ENCODE results near the gene FGD1. TPM values are rescaled to one million over a fixed set of nuclear protein-coding genes. Genes with fewer than 3 reads are reported as not detected.
A peak's percentile ranks its signal among the peaks of the same experiment; 100 is the strongest.
"Not testable (repeated sequence)": the region's sequence is repeated elsewhere in the genome, so short reads cannot be mapped to it uniquely, and the experiment has no call there.

The FGD1 gene
- total RNA-seq, 4 donors from 2014 or later: 0.98 to 1.1 (median 1.0) TPM

DNA sequence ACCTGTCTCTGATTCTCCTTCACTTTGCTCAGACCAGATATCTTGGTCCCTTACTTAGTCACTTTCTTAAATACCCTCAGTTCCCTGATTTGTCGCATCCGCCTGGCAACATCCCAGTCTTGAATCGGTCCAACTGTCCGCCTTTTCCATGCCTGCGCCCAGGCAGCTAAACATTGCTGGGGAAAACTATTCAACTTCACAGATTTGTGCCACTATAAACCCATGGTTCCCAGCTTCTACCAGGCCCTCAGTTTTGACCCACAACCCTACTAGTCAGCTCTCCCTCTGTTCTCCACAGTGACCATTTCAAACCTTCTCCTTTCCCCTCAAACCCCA, 451 bp upstream of the FGD1 start:
- ATAC-seq: no peak
- Histone ChIP-seq H3K9me3 (no peaks in the 10 kb centered on the region), H3K27me3 (peaks cover 0 to 4% (median 0%) of the 10 kb centered on the region in 3 donors), H3K4me3 (peak overlapping the region; percentile 54 to 71 (median 64)), H3K27ac (peak overlapping the region in 3 of 4 donors; percentile 45 to 68 (median 66)), H3K4me1 (no peaks in the 10 kb centered on the region), H3K36me3 (no peaks in the 10 kb centered on the region)
- no peak for DNase-seq
- intact Hi-C loops (cut with DNase I; ENCODE audit: low total_unique reads) (loop anchor here (2.0 kb wide), 1 partner anchor 32 kb away; no protein-coding TSS in a partner anchor), in situ Hi-C loops (cut with MboI; ENCODE audit: low sequenced_read_pairs in 4 of 4) (no loop called here)
- TF ChIP-seq, protein P1, sequence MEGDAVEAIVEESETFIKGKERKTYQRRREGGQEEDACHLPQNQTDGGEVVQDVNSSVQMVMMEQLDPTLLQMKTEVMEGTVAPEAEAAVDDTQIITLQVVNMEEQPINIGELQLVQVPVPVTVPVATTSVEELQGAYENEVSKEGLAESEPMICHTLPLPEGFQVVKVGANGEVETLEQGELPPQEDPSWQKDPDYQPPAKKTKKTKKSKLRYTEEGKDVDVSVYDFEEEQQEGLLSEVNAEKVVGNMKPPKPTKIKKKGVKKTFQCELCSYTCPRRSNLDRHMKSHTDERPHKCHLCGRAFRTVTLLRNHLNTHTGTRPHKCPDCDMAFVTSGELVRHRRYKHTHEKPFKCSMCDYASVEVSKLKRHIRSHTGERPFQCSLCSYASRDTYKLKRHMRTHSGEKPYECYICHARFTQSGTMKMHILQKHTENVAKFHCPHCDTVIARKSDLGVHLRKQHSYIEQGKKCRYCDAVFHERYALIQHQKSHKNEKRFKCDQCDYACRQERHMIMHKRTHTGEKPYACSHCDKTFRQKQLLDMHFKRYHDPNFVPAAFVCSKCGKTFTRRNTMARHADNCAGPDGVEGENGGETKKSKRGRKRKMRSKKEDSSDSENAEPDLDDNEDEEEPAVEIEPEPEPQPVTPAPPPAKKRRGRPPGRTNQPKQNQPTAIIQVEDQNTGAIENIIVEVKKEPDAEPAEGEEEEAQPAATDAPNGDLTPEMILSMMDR (IDR thresholded peaks at IDR 0.05 in 4 of 5, conservative IDR thresholded peaks at IDR 0.05 in 1 of 5): no peak
- no peak for TF ChIP-seq POLR2A (IDR thresholded peaks at IDR 0.05)

DNA sequence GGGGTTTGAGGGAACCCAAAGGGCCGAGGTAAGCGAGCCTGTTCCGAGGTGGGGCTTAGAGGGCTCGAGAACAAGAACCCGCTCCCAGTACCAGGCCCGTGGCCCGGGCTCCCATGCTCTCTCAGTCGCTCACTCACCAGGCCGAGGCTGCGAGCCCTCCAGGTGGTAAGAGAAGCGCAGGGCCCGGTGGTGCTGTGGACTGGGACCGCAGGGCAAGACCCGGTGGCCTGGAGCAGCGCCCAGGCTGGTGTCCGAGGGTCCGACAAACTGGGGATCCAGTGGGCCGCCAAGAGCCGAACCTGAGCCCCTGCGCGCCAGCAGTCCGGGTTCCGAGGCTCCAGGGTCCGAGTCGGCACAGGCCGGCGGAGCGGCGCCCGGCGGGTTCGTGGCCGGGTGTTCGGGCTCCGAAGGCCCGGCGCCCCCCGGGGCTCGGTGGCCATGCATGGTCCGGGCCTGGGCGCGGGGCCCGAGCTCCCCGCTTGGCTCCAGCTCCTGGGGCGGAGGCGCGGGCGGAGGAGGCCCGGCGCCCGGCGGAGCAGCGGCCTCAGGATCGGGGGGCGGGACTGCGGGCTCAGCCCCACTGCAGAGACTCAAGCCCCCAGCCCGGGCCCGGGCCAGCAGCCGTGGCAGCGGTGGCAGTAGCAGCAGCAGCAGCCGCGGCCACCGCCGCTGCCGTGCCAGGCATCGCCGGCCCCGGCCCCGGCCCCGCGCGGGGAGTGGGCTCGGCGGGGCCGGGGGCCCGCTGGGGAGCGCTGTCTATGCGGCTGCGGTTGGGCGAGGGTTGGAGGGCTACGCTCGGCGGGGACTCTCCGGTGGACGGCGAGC, 833 bp downstream of the FGD1 start:
- Histone ChIP-seq H3K4me1 (no peaks in the 10 kb centered on the region), H3K9me3 (no peaks in the 10 kb centered on the region), H3K27me3 (peaks cover 0 to 4% (median 0%) of the 10 kb centered on the region in 3 donors), H3K36me3 (no peaks in the 10 kb centered on the region), H3K4me3 (peak overlapping the region; percentile 54 to 71 (median 64)), H3K27ac (peak overlapping the region; percentile 52 to 68 (median 62))
- ATAC-seq: peak in 1 of 2 donors; percentile 33
- TF ChIP-seq POLR2A (IDR thresholded peaks at IDR 0.05): no peak
- TF ChIP-seq, protein P1 (IDR thresholded peaks at IDR 0.05 in 4 of 5, conservative IDR thresholded peaks at IDR 0.05 in 1 of 5): no peak
- intact Hi-C loops (cut with DNase I; ENCODE audit: low total_unique reads): no loop called here
- DNase-seq: peak in 1 of 2 donors; percentile 9
- in situ Hi-C loops (cut with MboI; ENCODE audit: low sequenced_read_pairs in 4 of 4): no loop called here

DNA sequence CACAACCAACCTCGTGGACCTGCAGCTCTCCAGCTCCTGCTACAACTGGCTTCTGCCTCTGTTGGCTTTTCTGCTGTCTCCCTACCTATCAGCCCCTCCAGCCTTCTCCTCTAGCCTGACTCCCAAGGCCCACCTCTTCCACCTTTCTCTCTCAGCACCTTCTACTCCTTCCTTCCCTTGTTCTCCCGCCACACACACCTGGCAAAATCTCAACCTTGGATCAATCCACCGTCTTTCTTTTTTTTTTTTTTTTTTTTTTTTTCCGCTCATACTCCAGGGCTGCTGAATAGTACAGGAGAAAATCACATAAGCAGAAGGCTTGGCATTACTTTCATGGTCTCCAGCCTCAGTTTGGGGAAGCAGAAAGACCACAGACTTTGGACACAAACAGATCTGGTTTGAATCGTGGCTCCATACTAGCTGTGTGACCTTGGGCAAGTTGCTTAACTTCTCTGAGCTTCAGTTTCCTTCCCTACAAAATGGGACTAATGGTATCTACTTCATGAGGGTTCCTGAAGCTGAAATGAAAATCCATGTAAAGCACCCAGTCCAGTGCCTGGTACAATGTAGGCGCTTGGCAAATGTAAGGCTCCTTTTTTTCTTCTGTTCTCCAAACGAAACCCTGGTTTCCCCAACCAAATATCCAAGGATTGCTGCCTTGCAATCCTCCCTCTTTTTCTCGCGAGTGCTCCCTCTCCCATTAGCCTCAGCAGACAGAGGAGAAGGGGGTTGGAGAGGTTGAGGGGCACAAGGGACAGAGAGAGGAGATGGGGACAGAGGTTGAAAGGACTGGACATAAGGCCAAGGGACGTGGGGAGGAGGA, 1.7 kb downstream of the FGD1 start:
- no peak for TF ChIP-seq POLR2A (IDR thresholded peaks at IDR 0.05)
- TF ChIP-seq, protein P1 (IDR thresholded peaks at IDR 0.05 in 4 of 5, conservative IDR thresholded peaks at IDR 0.05 in 1 of 5): no peak
- H3K9me3 ChIP-seq: no peaks in the 10 kb centered on the region
- H3K27ac ChIP-seq: peak overlapping the region in 1 of 4 donors; percentile 31
- peak overlapping the region; percentile 46 to 71 (median 60) for H3K4me3 ChIP-seq
- intact Hi-C loops (cut with DNase I; ENCODE audit: low total_unique reads) (no loop called here), in situ Hi-C loops (cut with MboI; ENCODE audit: low sequenced_read_pairs in 4 of 4) (no loop called here)
- H3K4me1 ChIP-seq: no peaks in the 10 kb centered on the region
- ATAC-seq (no peak), DNase-seq (no peak)
- no peaks in the 10 kb centered on the region for H3K36me3 ChIP-seq
- peaks cover 0 to 4% (median 0%) of the 10 kb centered on the region in 3 donors for H3K27me3 ChIP-seq

DNA sequence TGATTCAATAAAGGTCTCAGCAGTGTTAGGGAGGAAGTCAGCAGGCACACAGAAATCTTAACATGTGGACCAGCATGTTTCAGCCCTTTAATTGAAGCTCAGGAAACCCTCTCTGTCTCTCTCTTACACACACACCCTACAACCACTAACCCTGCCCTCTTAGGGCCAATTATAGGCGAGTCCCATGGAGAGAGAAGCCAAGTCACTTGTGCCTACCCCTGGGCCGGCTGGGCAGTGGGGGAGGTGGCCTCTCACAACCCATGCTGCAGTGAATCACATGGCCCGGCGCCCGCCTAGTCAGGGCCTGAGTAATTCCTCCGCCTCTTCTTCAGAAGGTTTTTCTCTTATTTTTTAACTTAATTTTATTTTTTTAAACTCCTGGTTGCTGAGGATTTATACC, 3.7 kb downstream of the FGD1 start:
- Histone ChIP-seq H3K4me1 (no peaks in the 10 kb centered on the region), H3K4me3 (no peak overlapping the region), H3K9me3 (no peaks in the 10 kb centered on the region), H3K36me3 (no peaks in the 10 kb centered on the region), H3K27me3 (peaks cover 0 to 4% (median 0%) of the 10 kb centered on the region in 3 donors), H3K27ac (no peak overlapping the region)
- intact Hi-C loops (cut with DNase I; ENCODE audit: low total_unique reads) (no loop called here), in situ Hi-C loops (cut with MboI; ENCODE audit: low sequenced_read_pairs in 4 of 4) (no loop called here)
- no peak for ATAC-seq
- DNase-seq: no peak
- no peak for TF ChIP-seq POLR2A (IDR thresholded peaks at IDR 0.05)
- TF ChIP-seq, protein P1 (IDR thresholded peaks at IDR 0.05 in 4 of 5, conservative IDR thresholded peaks at IDR 0.05 in 1 of 5): no peak

DNA sequence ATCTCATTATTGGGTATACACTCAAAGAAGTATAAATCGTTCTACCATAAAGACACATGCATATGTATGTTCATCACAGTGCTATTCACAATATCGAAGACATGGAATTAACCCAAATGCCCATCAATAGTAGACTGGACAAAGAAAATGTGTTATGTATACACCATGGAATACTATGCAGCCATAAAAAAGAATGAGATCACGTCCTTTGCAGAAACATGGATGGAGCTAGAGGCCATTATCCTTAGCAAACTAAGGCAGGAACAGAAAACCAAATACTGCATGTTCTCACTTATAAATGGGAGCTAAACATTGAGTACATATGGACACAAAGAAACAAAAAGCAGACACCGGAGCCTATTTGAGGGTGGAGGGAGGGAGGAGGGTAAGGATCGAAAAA, 6.2 kb downstream of the FGD1 start:
- H3K4me1 ChIP-seq; ATAC-seq; H3K4me3 ChIP-seq; H3K27me3 ChIP-seq; H3K36me3 ChIP-seq; intact Hi-C loops (cut with DNase I; ENCODE audit: low total_unique reads); H3K27ac ChIP-seq; H3K9me3 ChIP-seq; DNase-seq; in situ Hi-C loops (cut with MboI; ENCODE audit: low sequenced_read_pairs in 4 of 4): not testable (repeated sequence)

All from gastrocnemius medialis (tissue), 4 donors.